B cell (primary cell): ENCODE data around the gene FAM124A. TPM values are rescaled to one million over a fixed set of nuclear protein-coding genes. Genes with fewer than 3 reads are reported as not detected.

ENCODE experiments used
- ATAC-seq: fragments of 200-7000 bp; cut with Tn5 transposase; one replicate; pipeline ENCODE4 v1.10.0; 2021; ENCODE audit warnings: low read depth, mild to moderate bottlenecking, moderate number of reproducible peaks, moderate library complexity
- CTCF ChIA-PET: fragments of 350-600 bp; sonication (Branson Sonifier 250); formaldehyde crosslinking; loops from one replicate; lab custom pipeline; 2021; ENCODE audit warnings: antibody characterized with exemption, inconsistent platforms; lab: Charles Lee
- POLR2A ChIA-PET: fragments of 350-600 bp; sonication (Branson Sonifier 250); formaldehyde crosslinking; loops from one replicate; lab custom pipeline; 2021; ENCODE audit warnings: antibody characterized with exemption; lab: Charles Lee
- DNase-seq: peaks from one replicate; pipeline ENCODE4 v3.0.0; 2013
- H2AFZ ChIP-seq: 2 replicates; pipeline ENCODE4 v1.6.1; 2012; ENCODE audit warnings: mild to moderate bottlenecking, low read depth, low read length; ENCODE audit not compliant: insufficient read depth, poor library complexity, severe bottlenecking
- H3K27ac ChIP-seq, 2 donors: 1 replicate in 1 of 2; 2 replicates in 1 of 2; pipeline ENCODE4 v1.5.1; 2012 to 2013; ENCODE audit warnings: low read length in 2 of 2, mild to moderate bottlenecking in 2 of 2, moderate library complexity in 1 of 2
- H3K27me3 ChIP-seq, 4 experiments: fragments of 200-600 bp in 1 of 4; sonication (generic) in 1 of 4; replicated peaks in 1 of 4; 1 replicate in 2 of 4; 2 replicates in 2 of 4; pipeline versions ENCODE4 v1.6.1 to v1.7.0; 2013 to 2016; ENCODE audit warnings: low read length in 3 of 4, mild to moderate bottlenecking in 2 of 4, mixed read lengths in 1 of 4, moderate library complexity in 1 of 4; ENCODE audit not compliant: insufficient read depth in 4 of 4, control insufficient read depth in 3 of 4; ENCODE audit errors: control extremely low read depth in 1 of 4
- H3K36me3 ChIP-seq, 2 experiments: replicated peaks in 1 of 2; 1 replicate in 1 of 2; 2 replicates in 1 of 2; pipeline versions ENCODE4 v1.6.1 to v1.7.1; 2013; ENCODE audit warnings: low read length in 1 of 2; ENCODE audit not compliant: insufficient read depth in 2 of 2, control insufficient read depth in 1 of 2; ENCODE audit errors: control extremely low read depth in 1 of 2, extremely low read depth in 1 of 2
- H3K4me1 ChIP-seq, 2 donors: fragments of 200-600 bp in 1 of 2; sonication (generic) in 1 of 2; 1 replicate in 1 of 2; 2 replicates in 1 of 2; pipeline versions ENCODE4 v1.5.1 to v1.6.1; 2013 to 2017; ENCODE audit warnings: low read length in 2 of 2; ENCODE audit not compliant: control insufficient read depth in 2 of 2, insufficient read depth in 2 of 2
- H3K4me2 ChIP-seq: replicated peaks from 2 replicates; pipeline ENCODE3; 2012; ENCODE audit warnings: mild to moderate bottlenecking, low read depth, low read length; ENCODE audit not compliant: poor library complexity, severe bottlenecking
- H3K4me3 ChIP-seq, 5 experiments: fragments of 200-600 bp in 1 of 5; sonication (generic) in 1 of 5; 1 replicate in 3 of 5; 2 replicates in 2 of 5; pipeline versions ENCODE4 v1.5.1 to v1.7.0; 2011 to 2016; ENCODE audit warnings: low read length in 4 of 5, mild to moderate bottlenecking in 4 of 5, low read depth in 2 of 5, control low read depth in 1 of 5, moderate library complexity in 1 of 5; ENCODE audit not compliant: insufficient read depth in 1 of 5; ENCODE audit errors: control extremely low read depth in 1 of 5, extremely low read depth in 1 of 5
- H3K79me2 ChIP-seq: fragments of 200-600 bp; sonication (generic); one replicate; pipeline ENCODE4 v1.6.0; 2016; ENCODE audit warnings: low read length; ENCODE audit not compliant: control insufficient read depth, insufficient read depth
- H3K9ac ChIP-seq: fragments of 200-600 bp; sonication (generic); 2 replicates; pipeline ENCODE4 v1.6.1; 2017; ENCODE audit warnings: mild to moderate bottlenecking, low read length, moderate library complexity
- H3K9me3 ChIP-seq, 3 donors: one replicate each; pipeline versions ENCODE4 v1.6.1 to v1.7.1; 2013; ENCODE audit warnings: low read length in 2 of 3; ENCODE audit not compliant: control insufficient read depth in 2 of 3, insufficient read depth in 1 of 3; ENCODE audit errors: control extremely low read depth in 1 of 3
- H4K20me1 ChIP-seq: 2 replicates; pipeline ENCODE4 v1.6.0; 2012; ENCODE audit warnings: mild to moderate bottlenecking, low read length; ENCODE audit not compliant: insufficient read depth, control insufficient read depth, poor library complexity, severe bottlenecking
- H3K27ac Mint-ChIP-seq: one replicate; pipeline ENCODE4 v1.8.0; 2021; ENCODE audit warnings: mixed read lengths
- H3K27me3 Mint-ChIP-seq: one replicate; pipeline ENCODE4 v1.8.0; 2021; ENCODE audit warnings: mixed read lengths
- H3K4me1 Mint-ChIP-seq: one replicate; pipeline ENCODE4 v1.8.0; 2021; ENCODE audit warnings: mixed read lengths
- H3K4me3 Mint-ChIP-seq: one replicate; pipeline ENCODE4 v1.8.0; 2021; ENCODE audit warnings: mixed read lengths
- H3K9me3 Mint-ChIP-seq: one replicate; pipeline ENCODE4 v1.8.0; 2022; ENCODE audit warnings: mixed read lengths; ENCODE audit not compliant: insufficient read depth
- CTCF ChIP-seq: fragments of 200-600 bp; IDR thresholded peaks from one replicate; pipeline ENCODE4 v1.8.0; 2022; ENCODE audit warnings: antibody characterized with exemption, mild to moderate bottlenecking
- EZH2 ChIP-seq: IDR thresholded peaks from 2 replicates; pipeline ENCODE4 v1.6.1; 2012; ENCODE audit warnings: borderline replicate concordance, low read depth, mild to moderate bottlenecking, moderate library complexity, low read length; ENCODE audit not compliant: insufficient read depth, poor library complexity, severe bottlenecking
- WGBS: methylation state at CpG from one replicate; pipeline ENCODE4 v1.1.5; 2013; ENCODE audit warnings: missing lambda C conversion rate; ENCODE audit not compliant: insufficient coverage; 5-methylcytosine and 5-hydroxymethylcytosine counted together
- intact Hi-C: fragments of 100-400 bp; cut with micrococcal nuclease; formaldehyde crosslinking; loops from one replicate; pipeline ENCODE4 v1.10.0; 2022
- polyA plus RNA-seq: library from polyadenylated mRNA; depleted of rRNA; stranded (reverse); fragments of >200 nt; gene quantifications from 2 replicates; pipeline ENCODE4 v1.2.3, GENCODE V29; 2012
- total RNA-seq, 2 donors: library from RNA; stranded (reverse); fragments of 120-200 nt in 1 of 2; gene quantifications; 1 replicate in 1 of 2; 2 replicates in 1 of 2; pipeline versions ENCODE4 v1.2.3 to v1.2.4, GENCODE V29; 2013 to 2022

FAM124A gene
- total and polyA plus RNA-seq, 2 donors (not counting 1 experiment from before 2014, with no cell fraction given) = 0.09 to 0.39 TPM

- intact Hi-C loops = no loop called here
- WGBS = 93% methylated on average over 4 of the region's 6 CpGs
Measured at GRCh38 chr13:51267622-51268021, 45.4 kb downstream of the FAM124A start.

GRCh38 chr13:51269039-51269438, 46.8 kb downstream of the FAM124A start:
- ChIA-PET CTCF (interaction anchor here (1.4 to 1.6 kb wide), 2 partner anchors 13 to 17 kb away, joined by 3 to 5 read pairs; no protein-coding TSS in a partner anchor), POLR2A (no interaction called here)
- Mint-ChIP-seq H3K27ac (no peak overlapping the region), H3K4me3 (no peak overlapping the region), H3K4me1 (no peaks in the 10 kb centered on the region), H3K9me3 (no peaks in the 10 kb centered on the region), H3K27me3 (peaks cover 6% of the 10 kb centered on the region)
- H3K9ac ChIP-seq = no peak overlapping the region
- DNase-seq (no peak), ATAC-seq (no peak)
- no peaks in the 10 kb centered on the region for H3K9me3 ChIP-seq
- H3K27ac ChIP-seq = no peak overlapping the region
- no peaks in the 10 kb centered on the region for H4K20me1 ChIP-seq
- no peaks in the 10 kb centered on the region for H3K4me1 ChIP-seq
- TF ChIP-seq EZH2 = no peak
- TF ChIP-seq CTCF = no peak
- H2AFZ ChIP-seq = no peak overlapping the region
- H3K4me2 ChIP-seq = no peak overlapping the region
- H3K79me2 ChIP-seq = no peaks in the 10 kb centered on the region
- intact Hi-C loops = no loop called here
- no peaks in the 10 kb centered on the region for H3K36me3 ChIP-seq
- H3K27me3 ChIP-seq = peaks cover 0 to 2% (median 0%) of the 10 kb centered on the region in 4 experiments
- H3K4me3 ChIP-seq = no peak overlapping the region

More at GRCh38 chr13:51267622-51268021, 45.4 kb downstream of the FAM124A start:
- DNase-seq = no peak
- Mint-ChIP-seq H3K9me3 (no peaks in the 10 kb centered on the region), H3K27me3 (peaks cover 3% of the 10 kb centered on the region), H3K27ac (no peak overlapping the region), H3K4me3 (no peak overlapping the region), H3K4me1 (no peaks in the 10 kb centered on the region)
- Histone ChIP-seq H3K4me2 (no peak overlapping the region), H2AFZ (no peak overlapping the region), H3K36me3 (no peaks in the 10 kb centered on the region), H3K4me1 (no peaks in the 10 kb centered on the region), H3K4me3 (no peak overlapping the region), H3K27me3 (peaks cover 0 to 2% (median 0%) of the 10 kb centered on the region in 4 experiments), H3K9me3 (no peaks in the 10 kb centered on the region), H3K9ac (no peak overlapping the region), H3K79me2 (no peaks in the 10 kb centered on the region), H3K27ac (no peak overlapping the region), H4K20me1 (no peaks in the 10 kb centered on the region)
- ChIA-PET CTCF (no interaction called here), POLR2A (no interaction called here)
- TF ChIP-seq CTCF = no peak
- no peak for TF ChIP-seq EZH2
- ATAC-seq = no peak
